Mesendoderm (in vitro differentiated cells): ENCODE measurements around the gene CCL21.

Source experiments
- DNase-seq: peaks from one replicate; pipeline ENCODE4 v3.0.0; 2013
- H2AK5ac ChIP-seq: 2 replicates; pipeline ENCODE4 v1.6.1; 2013; ENCODE audit warnings: low read length, inconsistent platforms
- H2BK120ac ChIP-seq: 2 replicates; pipeline ENCODE4 v1.6.1; 2013; ENCODE audit warnings: low read depth, mild to moderate bottlenecking, low read length, moderate library complexity, mixed read lengths
- H2BK15ac ChIP-seq: replicated peaks from 2 replicates; pipeline ENCODE4 v1.6.1; 2013; ENCODE audit warnings: low read depth, mild to moderate bottlenecking, moderate library complexity
- H2BK5ac ChIP-seq: 2 replicates; pipeline ENCODE4 v1.6.1; 2013; ENCODE audit warnings: low read length, inconsistent platforms
- H3K18ac ChIP-seq: 2 replicates; pipeline ENCODE4 v1.6.1; 2013; ENCODE audit warnings: mild to moderate bottlenecking, low read length, mixed read lengths
- H3K23ac ChIP-seq: one replicate; pipeline ENCODE4 v1.6.1; 2013; ENCODE audit warnings: low read length
- H3K27ac ChIP-seq: 2 replicates; pipeline ENCODE4 v1.5.1; 2013; ENCODE audit warnings: low read depth, mild to moderate bottlenecking, inconsistent platforms, low read length, moderate library complexity
- H3K27me3 ChIP-seq: 2 replicates; pipeline ENCODE4 v1.6.1; 2013; ENCODE audit warnings: low read length, control low read depth, mild to moderate bottlenecking, inconsistent platforms; ENCODE audit not compliant: insufficient read depth, poor library complexity
- H3K36me3 ChIP-seq: 2 replicates; pipeline ENCODE4 v1.6.1; 2013; ENCODE audit warnings: low read length, inconsistent platforms; ENCODE audit not compliant: control insufficient read depth, insufficient read depth
- H3K4ac ChIP-seq: one replicate; pipeline ENCODE4 v1.6.1; 2013; ENCODE audit warnings: low read depth, mild to moderate bottlenecking, low read length, moderate library complexity
- H3K4me1 ChIP-seq: 2 replicates; pipeline ENCODE4 v1.6.1; 2013; ENCODE audit warnings: low read depth, low read length, inconsistent platforms; ENCODE audit not compliant: control insufficient read depth
- H3K4me2 ChIP-seq: 2 replicates; pipeline ENCODE4 v1.6.1; 2013; ENCODE audit warnings: low read length
- H3K4me3 ChIP-seq: 2 replicates; pipeline ENCODE4 v1.5.1; 2013; ENCODE audit warnings: mild to moderate bottlenecking, low read length
- H3K56ac ChIP-seq: one replicate; pipeline ENCODE4 v1.6.1; 2013; ENCODE audit warnings: low read length
- H3K79me1 ChIP-seq: 2 replicates; pipeline ENCODE4 v1.6.1; 2013; ENCODE audit warnings: low read length, inconsistent platforms
- H3K79me2 ChIP-seq: 2 replicates; pipeline ENCODE4 v1.6.1; 2013; ENCODE audit warnings: mild to moderate bottlenecking, low read length; ENCODE audit not compliant: control insufficient read depth, insufficient read depth
- H3K9ac ChIP-seq: 2 replicates; pipeline ENCODE4 v1.6.1; 2013; ENCODE audit warnings: low read length, inconsistent platforms
- H4K5ac ChIP-seq: one replicate; pipeline ENCODE4 v1.6.1; 2013; ENCODE audit warnings: low read length
- H4K8ac ChIP-seq: one replicate; pipeline ENCODE4 v1.6.1; 2013; ENCODE audit warnings: low read depth, mild to moderate bottlenecking, control low read depth, low read length, moderate library complexity
- WGBS: extraction: QIAGEN DNeasy Blood & Tissue Kit; methylation state at CpG from one replicate; pipeline ENCODE4 v1.1.7; 2013; ENCODE audit warnings: low lambda C conversion rate, missing lambda C conversion rate; ENCODE audit not compliant: insufficient coverage; ENCODE audit errors: extremely low coverage; 5-methylcytosine and 5-hydroxymethylcytosine counted together

CCL21 gene

GRCh38 chr9:34690983-34691935 is 18.7 kb downstream of the CCL21 start, which contains the start of gene CCL19:
TSS of gene CCL19 (minus strand) at chr9:34691276. CDS start at chr9:34691139, 137 bp downstream.
- H3K23ac ChIP-seq = no peak within 1 kb of the TSS
- no CpG with 5 or more reads among the region's 6 CpGs for WGBS
- H2AK5ac ChIP-seq = no peak within 1 kb of the TSS
- no peaks in the 10 kb centered on the region for H3K36me3 ChIP-seq
- no peak within 1 kb of the TSS for H3K27ac ChIP-seq
- H3K27me3 ChIP-seq = no peaks in the 10 kb centered on the region
- H3K79me2 ChIP-seq = no peaks in the 10 kb centered on the region
- no peak for DNase-seq
- H3K4me2 ChIP-seq = no peak within 1 kb of the TSS
- no peak within 1 kb of the TSS for H2BK5ac ChIP-seq
- no peak within 1 kb of the TSS for H2BK15ac ChIP-seq
- H4K5ac ChIP-seq = no peak within 1 kb of the TSS
- no peak within 1 kb of the TSS for H4K8ac ChIP-seq
- no peak within 1 kb of the TSS for H3K4ac ChIP-seq
- no peak within 1 kb of the TSS for H3K9ac ChIP-seq
- no peaks in the 10 kb centered on the region for H3K4me1 ChIP-seq
- no peak within 1 kb of the TSS for H3K18ac ChIP-seq
- H3K4me3 ChIP-seq = no peak within 1 kb of the TSS
- H3K79me1 ChIP-seq = no peaks in the 10 kb centered on the region
- H2BK120ac ChIP-seq = no peak within 1 kb of the TSS
- no peak within 1 kb of the TSS for H3K56ac ChIP-seq

- no peak for DNase-seq
- H3K4me3 ChIP-seq = no peak overlapping the region
- H4K5ac ChIP-seq = no peak overlapping the region
- no peak overlapping the region for H2BK120ac ChIP-seq
- H3K4me1 ChIP-seq = no peaks in the 10 kb centered on the region
- no peak overlapping the region for H3K9ac ChIP-seq
- H3K4me2 ChIP-seq = no peak overlapping the region
- no CpG with 5 or more reads among the region's 8 CpGs for WGBS
- H3K56ac ChIP-seq = no peak overlapping the region
- H4K8ac ChIP-seq = no peak overlapping the region
- no peaks in the 10 kb centered on the region for H3K79me2 ChIP-seq
- no peak overlapping the region for H3K4ac ChIP-seq
- H3K27me3 ChIP-seq = no peaks in the 10 kb centered on the region
- H2AK5ac ChIP-seq = no peak overlapping the region
- no peak overlapping the region for H3K18ac ChIP-seq
- H3K36me3 ChIP-seq = no peaks in the 10 kb centered on the region
- H3K27ac ChIP-seq = no peak overlapping the region
- no peak overlapping the region for H2BK15ac ChIP-seq
- no peak overlapping the region for H2BK5ac ChIP-seq
- no peak overlapping the region for H3K23ac ChIP-seq
- H3K79me1 ChIP-seq = no peaks in the 10 kb centered on the region
Measured at GRCh38 chr9:34689512-34689911, 20.4 kb downstream of the CCL21 start.

DNA sequence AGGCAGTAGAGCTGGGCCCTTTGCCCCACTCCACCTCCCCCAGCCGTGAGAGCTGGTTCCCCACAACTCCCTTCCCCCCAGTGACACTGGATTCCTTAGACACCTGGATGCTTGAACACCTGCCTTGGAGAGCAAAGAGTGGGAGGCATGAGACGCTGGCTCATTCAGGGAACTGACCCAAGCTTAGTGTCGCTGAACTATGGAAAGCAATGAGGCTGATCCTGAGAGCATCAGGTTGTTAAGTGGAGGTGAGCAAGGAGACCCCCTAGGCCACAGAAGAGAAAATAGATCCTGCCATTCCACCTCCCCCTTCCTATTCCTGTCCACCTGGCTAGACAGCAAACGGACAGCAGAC is 20.8 kb downstream of the CCL21 start:
- Histone ChIP-seq H2BK120ac (no peak overlapping the region), H3K79me1 (no peaks in the 10 kb centered on the region), H2BK5ac (no peak overlapping the region), H3K4me3 (no peak overlapping the region), H3K27me3 (no peaks in the 10 kb centered on the region), H3K79me2 (no peaks in the 10 kb centered on the region), H4K8ac (no peak overlapping the region), H3K4me2 (no peak overlapping the region), H3K23ac (no peak overlapping the region), H2BK15ac (no peak overlapping the region), H3K9ac (no peak overlapping the region), H3K18ac (no peak overlapping the region), H4K5ac (no peak overlapping the region), H3K56ac (no peak overlapping the region), H3K27ac (no peak overlapping the region), H3K4me1 (no peaks in the 10 kb centered on the region), H2AK5ac (no peak overlapping the region), H3K36me3 (no peaks in the 10 kb centered on the region), H3K4ac (no peak overlapping the region)
- DNase-seq = no peak
- WGBS = no CpG with 5 or more reads among the region's 4 CpGs

DNA sequence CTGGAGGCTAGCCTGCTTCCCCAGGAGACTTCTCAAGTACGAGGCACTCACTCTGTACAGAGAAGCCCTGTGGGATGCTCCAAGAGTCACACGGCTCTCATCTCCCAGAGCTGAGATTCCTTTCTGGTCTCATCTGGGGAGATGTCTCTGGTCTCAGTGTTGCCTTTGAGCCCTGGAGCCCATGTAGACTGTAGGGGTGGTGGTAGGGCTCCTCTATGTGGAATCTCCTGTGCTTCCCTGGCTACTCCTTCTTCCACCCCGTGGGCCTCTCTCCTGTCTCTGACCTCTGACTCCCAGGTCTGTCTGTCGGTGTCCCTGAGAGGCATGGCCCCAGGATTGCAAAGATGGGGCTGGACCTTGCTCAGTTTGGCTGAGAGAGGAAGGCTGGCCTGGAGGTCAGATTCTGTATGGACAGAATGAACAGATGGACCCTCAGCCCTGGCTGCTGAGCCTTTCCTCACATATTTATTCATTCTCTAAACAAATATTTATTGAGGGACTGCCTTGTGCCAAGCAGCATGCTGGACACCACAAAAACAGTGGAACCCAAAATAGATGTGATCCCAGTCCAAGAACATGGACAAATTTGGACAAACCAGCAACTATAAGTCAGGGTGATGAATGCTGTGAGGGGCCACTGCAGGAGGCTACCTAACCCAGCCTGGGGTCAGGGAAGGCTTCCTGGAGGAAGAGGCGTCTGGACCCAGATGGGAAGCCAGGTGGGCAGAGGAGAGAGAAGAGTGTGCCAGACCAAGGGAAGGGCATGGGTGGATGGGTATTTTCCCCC is 21.4 kb downstream of the CCL21 start:
- no peak overlapping the region for H2AK5ac ChIP-seq
- H3K4me1 ChIP-seq = no peaks in the 10 kb centered on the region
- no peaks in the 10 kb centered on the region for H3K36me3 ChIP-seq
- no peak overlapping the region for H3K27ac ChIP-seq
- no peak overlapping the region for H3K9ac ChIP-seq
- no peak overlapping the region for H2BK120ac ChIP-seq
- no peak overlapping the region for H2BK15ac ChIP-seq
- no peaks in the 10 kb centered on the region for H3K79me1 ChIP-seq
- H3K4me2 ChIP-seq = no peak overlapping the region
- no peak overlapping the region for H3K23ac ChIP-seq
- no peaks in the 10 kb centered on the region for H3K27me3 ChIP-seq
- DNase-seq = no peak
- no peaks in the 10 kb centered on the region for H3K79me2 ChIP-seq
- H4K8ac ChIP-seq = no peak overlapping the region
- H3K4ac ChIP-seq = no peak overlapping the region
- no peak overlapping the region for H3K4me3 ChIP-seq
- no peak overlapping the region for H2BK5ac ChIP-seq
- no CpG with 5 or more reads among the region's 5 CpGs for WGBS
- no peak overlapping the region for H3K18ac ChIP-seq
- no peak overlapping the region for H3K56ac ChIP-seq
- no peak overlapping the region for H4K5ac ChIP-seq

DNA sequence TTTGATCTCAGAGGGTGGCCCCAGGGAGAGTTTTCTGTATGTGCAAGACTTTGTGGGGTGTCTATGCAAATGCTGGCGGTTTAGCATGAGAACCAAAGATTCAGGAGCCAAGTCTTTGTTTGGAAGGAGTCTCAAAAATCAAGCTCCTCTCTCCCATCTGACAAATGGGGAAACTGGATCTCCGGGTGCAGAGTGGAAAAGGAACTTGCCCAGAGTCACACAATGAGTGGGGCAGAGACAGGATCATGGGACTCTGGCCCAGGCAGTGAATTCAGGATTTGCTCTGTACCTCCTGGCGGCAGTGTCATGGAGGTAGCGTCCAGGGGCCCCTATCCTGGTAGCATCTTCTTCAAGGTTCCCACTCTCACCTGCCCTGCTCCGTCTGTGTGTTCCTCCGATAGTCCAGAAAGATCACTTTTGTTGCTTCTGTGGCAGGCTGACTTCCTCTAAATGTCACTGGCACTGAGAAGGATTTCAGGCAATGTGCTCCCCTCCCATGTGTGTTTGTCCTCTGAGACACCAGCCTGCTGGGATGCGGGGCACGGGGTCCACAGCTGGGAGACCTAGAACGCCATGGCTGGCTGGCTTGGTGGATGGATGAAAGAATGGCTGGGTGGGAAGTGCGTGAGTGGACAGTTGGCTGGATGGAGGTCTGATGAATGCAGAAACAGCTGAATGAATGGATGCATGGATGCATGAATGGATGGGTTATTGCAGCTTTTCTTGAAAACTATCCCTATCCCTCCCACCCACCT is 22.5 kb downstream of the CCL21 start:
- H3K4ac ChIP-seq = no peak overlapping the region
- no peak overlapping the region for H2AK5ac ChIP-seq
- H3K18ac ChIP-seq = no peak overlapping the region
- no peak overlapping the region for H4K8ac ChIP-seq
- no peak overlapping the region for H3K4me3 ChIP-seq
- no peak overlapping the region for H2BK15ac ChIP-seq
- H4K5ac ChIP-seq = no peak overlapping the region
- no peak overlapping the region for H3K56ac ChIP-seq
- no CpG with 5 or more reads among the region's 10 CpGs for WGBS
- H3K27me3 ChIP-seq = no peaks in the 10 kb centered on the region
- H3K79me2 ChIP-seq = no peaks in the 10 kb centered on the region
- H3K9ac ChIP-seq = no peak overlapping the region
- no peak overlapping the region for H2BK120ac ChIP-seq
- H3K79me1 ChIP-seq = no peaks in the 10 kb centered on the region
- H3K4me1 ChIP-seq = no peaks in the 10 kb centered on the region
- DNase-seq = no peak
- H3K4me2 ChIP-seq = no peak overlapping the region
- no peak overlapping the region for H3K23ac ChIP-seq
- H2BK5ac ChIP-seq = no peak overlapping the region
- no peaks in the 10 kb centered on the region for H3K36me3 ChIP-seq
- no peak overlapping the region for H3K27ac ChIP-seq
